ENCODE results near the gene SEMA4G. TPM values are rescaled to one million over a fixed set of nuclear protein-coding genes. Genes with fewer than 3 reads are reported as not detected.

The SEMA4G gene
- total RNA-seq, 1 experiment from 2014 or later: 8.5 TPM

- H2BK20ac ChIP-seq (ENCODE audit: low read depth, low read length, poor library complexity, severe bottlenecking): no peak overlapping the region
- H3K79me2 ChIP-seq (ENCODE audit: insufficient read depth, low read length): no peaks in the 10 kb centered on the region
- no peak overlapping the region for H3K27ac ChIP-seq (ENCODE audit: insufficient read length, low read depth, low read length)
- Mint-ChIP-seq H3K9me3 (no peaks in the 10 kb centered on the region), H3K27me3 (ENCODE audit: low read depth) (no peaks in the 10 kb centered on the region), H3K4me1 (no peaks in the 10 kb centered on the region), H3K36me3 (ENCODE audit: insufficient read depth in 1 of 3, low read depth in 3 of 3) (peaks cover 7 to 54% (median 42%) of the 10 kb centered on the region in 3 experiments; a peak in 6 of 7 replicates), H3K27ac (no peak overlapping the region), H3K4me3 (no peak overlapping the region)
- no peaks in the 10 kb centered on the region for H3K23me2 ChIP-seq (ENCODE audit: insufficient read length, low read depth, low read length, poor library complexity, severe bottlenecking)
- no peak overlapping the region for H3T11ph ChIP-seq (ENCODE audit: low read length)
- no peak overlapping the region for H3K4ac ChIP-seq (ENCODE audit: low read depth, low read length)
- TF ChIP-seq, protein P1, sequence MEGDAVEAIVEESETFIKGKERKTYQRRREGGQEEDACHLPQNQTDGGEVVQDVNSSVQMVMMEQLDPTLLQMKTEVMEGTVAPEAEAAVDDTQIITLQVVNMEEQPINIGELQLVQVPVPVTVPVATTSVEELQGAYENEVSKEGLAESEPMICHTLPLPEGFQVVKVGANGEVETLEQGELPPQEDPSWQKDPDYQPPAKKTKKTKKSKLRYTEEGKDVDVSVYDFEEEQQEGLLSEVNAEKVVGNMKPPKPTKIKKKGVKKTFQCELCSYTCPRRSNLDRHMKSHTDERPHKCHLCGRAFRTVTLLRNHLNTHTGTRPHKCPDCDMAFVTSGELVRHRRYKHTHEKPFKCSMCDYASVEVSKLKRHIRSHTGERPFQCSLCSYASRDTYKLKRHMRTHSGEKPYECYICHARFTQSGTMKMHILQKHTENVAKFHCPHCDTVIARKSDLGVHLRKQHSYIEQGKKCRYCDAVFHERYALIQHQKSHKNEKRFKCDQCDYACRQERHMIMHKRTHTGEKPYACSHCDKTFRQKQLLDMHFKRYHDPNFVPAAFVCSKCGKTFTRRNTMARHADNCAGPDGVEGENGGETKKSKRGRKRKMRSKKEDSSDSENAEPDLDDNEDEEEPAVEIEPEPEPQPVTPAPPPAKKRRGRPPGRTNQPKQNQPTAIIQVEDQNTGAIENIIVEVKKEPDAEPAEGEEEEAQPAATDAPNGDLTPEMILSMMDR (conservative IDR thresholded peaks at IDR 0.05): no peak
- no peak overlapping the region for H2AK5ac ChIP-seq (ENCODE audit: insufficient read length, low read length)
- no peak overlapping the region for H2BK5ac ChIP-seq (ENCODE audit: insufficient read length, low read length)
- H2BK12ac ChIP-seq (ENCODE audit: insufficient read length, low read depth, low read length): no peak overlapping the region
- no peak overlapping the region for H3K9ac ChIP-seq (ENCODE audit: extremely low read depth, insufficient read length, low read length)
- H3K56ac ChIP-seq (ENCODE audit: insufficient read length, low read depth, low read length): no peak overlapping the region
- H3K4me2 ChIP-seq (ENCODE audit: insufficient read depth, insufficient read length, low read length): no peak overlapping the region
- H3K27me3 ChIP-seq (ENCODE audit: insufficient read depth, low read length): no peaks in the 10 kb centered on the region
- H2AFZ ChIP-seq (ENCODE audit: low read length): no peak overlapping the region
- no peak overlapping the region for H2BK120ac ChIP-seq (ENCODE audit: low read depth, low read length, poor library complexity, severe bottlenecking)
- no peak overlapping the region for H4K5ac ChIP-seq (ENCODE audit: insufficient read length, low read depth, low read length)
- no peak overlapping the region for H3K14ac ChIP-seq (ENCODE audit: insufficient read depth, low read length)
- no peak overlapping the region for H4K91ac ChIP-seq (ENCODE audit: insufficient read length, low read depth, low read length)
- no peak overlapping the region for H3K18ac ChIP-seq (ENCODE audit: insufficient read length, low read depth, low read length)
- no peaks in the 10 kb centered on the region for H3K9me3 ChIP-seq (ENCODE audit: control insufficient read depth, low read depth, low read length)
- no peak overlapping the region for H4K8ac ChIP-seq (replicated peaks; ENCODE audit: insufficient read length, low read depth, low read length)
- H3K23ac ChIP-seq (ENCODE audit: insufficient read length, low read depth, low read length): no peak overlapping the region
- no peaks in the 10 kb centered on the region for H4K20me1 ChIP-seq (ENCODE audit: control insufficient read depth, insufficient read depth, insufficient read length)
- H3K79me1 ChIP-seq (ENCODE audit: insufficient read depth, low read depth, low read length, poor library complexity, severe bottlenecking): no peaks in the 10 kb centered on the region
- no peak overlapping the region for H2BK15ac ChIP-seq (ENCODE audit: low read depth, low read length)
- H3K4me1 ChIP-seq (ENCODE audit: insufficient read depth, low read length): no peaks in the 10 kb centered on the region
- no peak for DNase-seq
Observed at GRCh38 chr10:100930368-100930767, 38.9 kb upstream of the SEMA4G start.
